Neural cell (in vitro differentiated cells): Measurements from ENCODE around the gene PKHD1. TPM values are rescaled to one million over a fixed set of nuclear protein-coding genes. Genes with fewer than 3 reads are reported as not detected.

Experiments
- H2AFZ ChIP-seq: fragments of 200-600, 300-800 bp; sonication (generic), shearing (Covaris generic); 2 replicates; pipeline ENCODE4 v1.6.0; 2014; ENCODE audit warnings: low read depth, mild to moderate bottlenecking, antibody characterized with exemption, low read length, moderate library complexity
- H3F3A ChIP-seq: fragments of 200-600 bp; shearing (Covaris generic); 2 replicates; pipeline ENCODE4 v1.6.1; 2016; ENCODE audit warnings: mild to moderate bottlenecking, moderate library complexity, mixed read lengths, antibody characterized with exemption, low read length; ENCODE audit not compliant: insufficient read depth, poor library complexity, severe bottlenecking
- H3K27ac ChIP-seq: fragments of 200-600, 300-800 bp; sonication (generic), shearing (Covaris generic); 2 replicates; pipeline ENCODE4 v1.5.1; 2014; ENCODE audit warnings: mild to moderate bottlenecking, low read length, moderate library complexity
- H3K27me3 ChIP-seq: fragments of 300-800, 200-600 bp; sonication (generic), shearing (Covaris generic); 2 replicates; pipeline ENCODE4 v1.6.0; 2014; ENCODE audit warnings: mild to moderate bottlenecking, low read depth, low read length, moderate library complexity; ENCODE audit not compliant: insufficient read depth
- H3K36me3 ChIP-seq: fragments of 300-800, 200-600 bp; sonication (generic), shearing (Covaris generic); 2 replicates; pipeline ENCODE4 v1.5.1; 2014; ENCODE audit warnings: mild to moderate bottlenecking, antibody characterized with exemption, low read length, moderate library complexity; ENCODE audit not compliant: insufficient read depth
- H3K4me2 ChIP-seq: fragments of 300-800, 200-600 bp; sonication (generic), shearing (Covaris generic); 2 replicates; pipeline ENCODE4 v1.6.0; 2014; ENCODE audit warnings: mild to moderate bottlenecking, low read length
- H3K4me3 ChIP-seq: fragments of 300-800, 200-600 bp; sonication (generic), shearing (Covaris generic); 2 replicates; pipeline ENCODE4 v1.5.1; 2014; ENCODE audit warnings: mild to moderate bottlenecking, low read length, moderate library complexity
- H3K79me2 ChIP-seq: fragments of 200-600 bp; shearing (Covaris generic); replicated peaks from 2 replicates; pipeline ENCODE4 v1.6.0; 2014; ENCODE audit warnings: mild to moderate bottlenecking, low read length, moderate library complexity; ENCODE audit not compliant: insufficient read depth
- H3K9ac ChIP-seq: fragments of 300-800, 200-600 bp; sonication (generic), shearing (Covaris generic); 2 replicates; pipeline ENCODE4 v1.6.1; 2016; ENCODE audit warnings: mild to moderate bottlenecking, low read length, mixed read lengths
- H3K9me2 ChIP-seq: fragments of 200-600 bp; shearing (Covaris generic); 2 replicates; pipeline ENCODE4 v1.6.1; 2016; ENCODE audit warnings: mild to moderate bottlenecking, low read length, mixed read lengths; ENCODE audit not compliant: insufficient read depth
- H3K9me3 ChIP-seq: fragments of 200-600, 300-800 bp; sonication (generic), shearing (Covaris generic); 2 replicates; pipeline ENCODE4 v1.6.1; 2016; ENCODE audit warnings: mild to moderate bottlenecking, mixed run types, low read length, moderate library complexity, mixed read lengths
- H4K20me1 ChIP-seq: fragments of 200-600 bp; shearing (Covaris generic); 2 replicates; pipeline ENCODE4 v1.6.1; 2016; ENCODE audit warnings: mild to moderate bottlenecking, mixed run types; ENCODE audit not compliant: insufficient read depth
- CTCF ChIP-seq: fragments of 450-650 bp; IDR thresholded peaks from 2 replicates; pipeline ENCODE4 v1.5.1; 2014; ENCODE audit warnings: antibody characterized with exemption, mild to moderate bottlenecking, moderate library complexity; ENCODE audit not compliant: poor library complexity, severe bottlenecking
- EP300 ChIP-seq: fragments of 450-650 bp; conservative IDR thresholded peaks from 2 replicates; pipeline ENCODE4 v1.6.1; 2014; ENCODE audit warnings: antibody characterized with exemption, mild to moderate bottlenecking, moderate library complexity; ENCODE audit not compliant: poor library complexity, severe bottlenecking
- EZH2 ChIP-seq: fragments of 200-600, 300-800 bp; shearing (Covaris generic), sonication (generic); IDR thresholded peaks from 2 replicates; pipeline ENCODE4 v1.6.1; 2014; ENCODE audit warnings: antibody characterized with exemption, low read length, borderline replicate concordance, mild to moderate bottlenecking; ENCODE audit not compliant: insufficient read depth, poor library complexity, severe bottlenecking
- MXI1 ChIP-seq: fragments of 450-650 bp; conservative IDR thresholded peaks from 2 replicates; pipeline ENCODE4 v1.6.1; 2014; ENCODE audit warnings: antibody characterized with exemption, mild to moderate bottlenecking; ENCODE audit not compliant: poor library complexity, severe bottlenecking
- POLR2AphosphoS5 ChIP-seq: IDR thresholded peaks from 2 replicates; pipeline ENCODE4 v1.6.1; 2012
- RAD21 ChIP-seq: fragments of 450-650 bp; conservative IDR thresholded peaks from 2 replicates; pipeline ENCODE4 v1.6.1; 2014; ENCODE audit warnings: antibody characterized with exemption, mild to moderate bottlenecking, moderate library complexity
- REST ChIP-seq: IDR thresholded peaks from 2 replicates; pipeline ENCODE4 v1.6.1; 2012; ENCODE audit warnings: borderline replicate concordance
- SMC3 ChIP-seq: fragments of 450-650 bp; conservative IDR thresholded peaks from 2 replicates; pipeline ENCODE4 v1.6.1; 2014; ENCODE audit warnings: antibody characterized with exemption, mild to moderate bottlenecking, moderate library complexity; ENCODE audit not compliant: poor library complexity
- TAF1 ChIP-seq: IDR thresholded peaks from 2 replicates; pipeline ENCODE4 v1.6.1; 2012; ENCODE audit warnings: low read depth
- polyA plus RNA-seq: library from polyadenylated mRNA; depleted of rRNA; stranded (reverse); fragments of >200 nt; gene quantifications from 2 replicates; pipeline ENCODE4 v1.2.3, GENCODE V29; 2014
- small RNA-seq, 3 experiments: library from RNA; depleted of rRNA; stranded (forward); fragments of <200 nt; gene quantifications; one replicate each; pipeline ENCODE3, GENCODE V24; 2012

The PKHD1 gene
- polyA plus RNA-seq, 1 donor from 2014 or later: not detected

DNA sequence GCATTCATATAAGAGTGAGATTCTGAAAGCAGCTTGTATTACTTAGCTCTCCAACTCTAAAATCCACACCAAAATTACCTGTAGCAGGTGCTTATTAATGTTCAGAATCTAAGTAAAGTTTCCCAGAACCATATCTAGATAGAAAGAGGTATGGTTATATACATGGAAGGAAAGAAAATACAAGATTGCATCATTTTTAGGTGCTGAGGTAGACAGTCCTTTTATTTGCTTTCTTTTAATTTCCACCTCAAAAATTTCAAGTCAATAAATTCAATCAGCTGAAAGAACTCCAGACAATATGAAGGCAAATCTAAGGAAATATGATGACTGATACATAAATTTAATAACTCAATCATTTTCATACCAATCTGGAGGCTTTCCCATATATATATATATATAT, 521.9 kb downstream of the PKHD1 start:
- H3K36me3 ChIP-seq: no peaks in the 10 kb centered on the region
- H3F3A ChIP-seq: no peaks in the 10 kb centered on the region
- no peaks in the 10 kb centered on the region for H3K9me3 ChIP-seq
- H3K4me2 ChIP-seq: no peak overlapping the region
- no peak for TF ChIP-seq POLR2AphosphoS5
- TF ChIP-seq TAF1: no peak
- TF ChIP-seq EP300: no peak
- TF ChIP-seq CTCF: no peak
- no peak for TF ChIP-seq REST
- no peak for TF ChIP-seq RAD21
- TF ChIP-seq EZH2: no peak
- no peak for TF ChIP-seq SMC3
- no peak for TF ChIP-seq MXI1
- no peak overlapping the region for H3K9ac ChIP-seq
- H3K27me3 ChIP-seq: peaks cover 9% of the 10 kb centered on the region
- H3K27ac ChIP-seq: no peak overlapping the region
- H3K4me3 ChIP-seq: no peak overlapping the region
- no peaks in the 10 kb centered on the region for H3K79me2 ChIP-seq
- H3K9me2 ChIP-seq: no peaks in the 10 kb centered on the region
- H2AFZ ChIP-seq: no peak overlapping the region
- H4K20me1 ChIP-seq: no peaks in the 10 kb centered on the region

Small RNA genes within 50 kb of the gene (small RNA-seq; reads per million reads assigned to genes)
- 0 reads per million in 3 experiments for gene RN7SL580P

Other genes starting within 250 kb of the PKHD1 start
- not detected in 2 replicates for gene IL17A, start 98.8 kb upstream of the PKHD1 start, polyA plus RNA-seq
- gene IL17F, start 156.9 kb upstream of the PKHD1 start, polyA plus RNA-seq: not detected in 2 replicates
- gene MCM3, start 197.1 kb upstream of the PKHD1 start, polyA plus RNA-seq: 8.6 and 8.8 TPM in 2 replicates